ENCODE data around the gene PMEPA1.

PMEPA1 gene

DNA sequence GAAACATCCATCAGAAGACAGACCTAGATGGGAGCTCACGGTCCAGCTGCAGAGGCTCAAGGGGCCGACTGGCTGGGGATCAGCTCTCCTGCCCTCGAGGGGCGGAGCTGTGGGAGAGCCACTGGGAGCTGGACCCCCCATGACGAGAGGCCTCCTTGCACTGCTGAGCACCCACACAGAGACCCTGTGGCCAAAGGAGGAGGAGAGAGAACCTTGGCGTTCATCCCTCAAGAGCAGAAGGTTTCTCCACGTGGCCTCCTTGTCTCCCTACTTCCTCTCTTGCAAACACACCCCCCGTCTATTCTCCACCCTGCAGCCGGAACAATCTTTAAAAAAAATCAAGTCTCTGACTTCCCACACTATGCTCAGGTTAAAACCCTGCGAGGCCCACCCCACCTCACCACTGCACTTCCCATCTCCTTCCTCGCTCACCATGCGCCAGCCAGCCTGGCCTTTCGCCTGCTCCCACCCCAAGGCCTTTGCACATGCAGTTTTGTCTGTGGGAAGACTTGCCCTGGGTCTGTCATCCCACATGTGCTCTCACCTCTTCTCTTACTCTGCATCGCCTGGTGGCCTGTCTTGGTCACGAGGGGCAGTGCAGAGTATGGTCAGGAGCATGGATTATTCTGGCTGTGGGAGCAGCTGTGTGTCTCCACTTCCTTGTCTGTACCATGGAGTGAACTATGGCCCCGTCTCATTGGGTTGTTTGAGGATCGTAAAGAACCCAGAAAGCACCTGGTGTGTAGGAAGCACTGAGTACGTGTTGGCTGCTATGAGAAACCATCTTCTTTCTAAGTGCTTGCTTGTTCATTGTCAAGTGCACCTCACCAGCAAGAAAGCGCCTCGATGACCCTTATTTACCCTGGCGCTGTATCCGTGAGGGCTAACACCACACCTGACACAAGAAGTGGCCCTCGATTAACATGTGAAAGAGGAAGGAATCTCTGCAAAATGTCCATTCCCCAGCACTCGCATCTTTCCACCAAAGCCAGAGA, 32.9 kb downstream of the PMEPA1 start:
- Histone ChIP-seq H3K9ac (ENCODE audit: low read length) (no peak overlapping the region), H3K36me3 (ENCODE audit: control insufficient read depth, insufficient read depth, low read length) (no peaks in the 10 kb centered on the region), H3K4me3 (ENCODE audit: low read length) (no peak overlapping the region), H3K27me3 (ENCODE audit: control insufficient read depth, insufficient read depth, low read length) (no peaks in the 10 kb centered on the region), H3K27ac (ENCODE audit: low read depth, low read length) (no peak overlapping the region), H3K4me1 (ENCODE audit: control insufficient read depth, insufficient read depth, low read length) (no peaks in the 10 kb centered on the region)

DNA sequence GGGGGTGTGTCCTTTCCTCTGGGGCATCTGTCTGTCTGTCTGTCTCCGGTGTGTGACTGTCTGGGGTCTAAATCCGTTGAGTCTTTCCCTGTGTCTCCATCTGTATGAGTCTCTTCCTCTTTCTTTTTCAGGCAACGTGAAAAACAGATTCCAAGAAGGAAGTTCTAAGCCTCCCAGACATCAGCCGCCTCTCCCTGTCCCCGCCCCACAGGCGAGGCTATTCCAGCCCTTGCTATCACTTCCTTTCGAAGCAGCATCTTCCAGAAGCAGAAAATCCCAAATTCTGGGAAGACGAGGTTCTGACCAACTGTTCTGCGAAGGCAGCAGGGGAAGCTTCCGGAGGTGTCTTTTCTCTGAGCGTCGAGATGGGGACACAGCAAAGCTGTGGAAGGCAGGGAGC, 34.0 kb downstream of the PMEPA1 start:
- Histone ChIP-seq H3K4me1 (ENCODE audit: control insufficient read depth, insufficient read depth, low read length) (no peaks in the 10 kb centered on the region), H3K27ac (ENCODE audit: low read depth, low read length) (no peak overlapping the region)

DNA sequence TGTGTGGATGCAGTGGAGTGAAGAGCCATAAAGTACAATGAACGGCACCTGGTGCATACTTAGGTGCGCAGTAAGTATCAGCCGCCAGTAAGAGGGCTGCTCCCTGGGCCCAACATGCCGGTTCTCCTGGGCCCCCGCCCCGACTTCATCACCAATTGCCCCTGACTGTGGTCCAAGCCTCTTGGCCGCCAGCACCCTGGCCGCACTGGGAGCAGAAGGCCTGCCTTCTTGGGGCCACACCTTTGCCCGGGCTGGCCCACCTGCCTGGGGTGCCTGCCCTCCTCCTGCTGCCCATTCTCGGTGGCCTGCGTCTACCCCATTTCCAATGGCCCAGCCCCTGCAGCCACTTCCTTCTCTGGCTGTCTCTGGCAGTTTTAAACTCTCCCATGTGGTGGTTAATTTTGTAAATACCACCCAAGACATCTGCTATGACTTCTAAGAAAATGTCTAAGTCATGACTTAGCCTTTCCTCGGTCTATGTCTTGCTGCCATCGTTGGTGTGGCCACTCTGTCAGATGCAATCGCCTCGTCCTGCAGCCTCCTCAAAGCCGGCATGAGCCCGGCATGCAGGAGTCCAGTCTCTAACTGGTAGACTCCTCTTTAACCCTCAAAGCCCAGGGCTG, 36.8 kb downstream of the PMEPA1 start:
- no peaks in the 10 kb centered on the region for H3K27me3 ChIP-seq (ENCODE audit: control insufficient read depth, insufficient read depth, low read length)
- H3K4me3 ChIP-seq (ENCODE audit: low read length) = no peak overlapping the region
- no peak overlapping the region for H3K27ac ChIP-seq (ENCODE audit: low read depth, low read length)
- no peak overlapping the region for H3K9ac ChIP-seq (ENCODE audit: low read length)
- H3K36me3 ChIP-seq (ENCODE audit: control insufficient read depth, insufficient read depth, low read length) = no peaks in the 10 kb centered on the region
- no peaks in the 10 kb centered on the region for H3K4me1 ChIP-seq (ENCODE audit: control insufficient read depth, insufficient read depth, low read length)

More for the DNA sequence above, 34.0 kb downstream of the PMEPA1 start:
- Histone ChIP-seq H3K9ac (ENCODE audit: low read length) (no peak overlapping the region), H3K4me3 (ENCODE audit: low read length) (no peak overlapping the region), H3K27me3 (ENCODE audit: control insufficient read depth, insufficient read depth, low read length) (no peaks in the 10 kb centered on the region), H3K36me3 (ENCODE audit: control insufficient read depth, insufficient read depth, low read length) (no peaks in the 10 kb centered on the region)

DNA sequence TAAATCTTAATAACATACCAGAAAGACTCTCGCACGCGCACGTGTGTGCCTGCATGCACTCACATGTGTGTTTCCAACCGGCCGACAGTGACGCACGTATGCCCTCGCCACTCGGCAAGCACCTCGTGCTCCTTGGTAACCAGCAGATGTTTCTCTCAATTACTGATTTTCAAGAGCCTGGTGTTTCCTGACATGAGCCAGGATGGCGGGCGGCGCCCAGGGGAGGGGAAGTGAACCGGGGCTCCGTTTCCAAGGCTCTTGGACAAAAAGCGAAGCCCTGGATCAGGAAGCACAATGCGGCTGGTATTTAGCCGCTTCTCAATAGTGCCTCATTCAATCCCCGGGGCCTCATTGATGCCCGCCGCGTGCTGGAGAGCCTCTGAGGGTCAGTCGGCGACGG, 37.7 kb downstream of the PMEPA1 start:
- H3K4me3 ChIP-seq (ENCODE audit: low read length) = no peak overlapping the region
- no peaks in the 10 kb centered on the region for H3K4me1 ChIP-seq (ENCODE audit: control insufficient read depth, insufficient read depth, low read length)

DNA sequence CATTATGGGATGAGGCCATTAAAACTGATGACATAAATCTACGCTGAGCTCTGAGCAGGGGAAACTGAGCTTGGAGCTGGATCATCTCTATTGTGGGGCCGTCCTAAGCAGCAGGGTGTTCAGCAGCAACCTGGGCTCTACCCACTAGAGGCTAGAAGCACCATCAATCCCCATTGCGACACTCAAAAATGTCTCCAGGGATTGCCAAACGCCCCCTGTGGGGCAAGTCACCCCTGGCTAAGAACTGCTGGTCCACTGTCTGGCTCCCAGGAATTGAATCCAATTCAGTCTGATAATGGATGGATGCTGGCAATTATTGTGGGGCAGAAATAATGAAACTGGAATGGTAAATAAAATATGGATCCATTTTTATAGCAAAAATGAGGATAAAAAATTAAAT, 38.2 kb downstream of the PMEPA1 start:
- H3K4me1 ChIP-seq (ENCODE audit: control insufficient read depth, insufficient read depth, low read length) = no peaks in the 10 kb centered on the region
- H3K27ac ChIP-seq (ENCODE audit: low read depth, low read length) = no peak overlapping the region
- no peak overlapping the region for H3K9ac ChIP-seq (ENCODE audit: low read length)
- no peaks in the 10 kb centered on the region for H3K27me3 ChIP-seq (ENCODE audit: control insufficient read depth, insufficient read depth, low read length)
- no peak overlapping the region for H3K4me3 ChIP-seq (ENCODE audit: low read length)
- H3K36me3 ChIP-seq (ENCODE audit: control insufficient read depth, insufficient read depth, low read length) = no peaks in the 10 kb centered on the region

More for the DNA sequence above, 37.7 kb downstream of the PMEPA1 start:
- H3K9ac ChIP-seq (ENCODE audit: low read length) = no peak overlapping the region
- no peak overlapping the region for H3K27ac ChIP-seq (ENCODE audit: low read depth, low read length)
- no peaks in the 10 kb centered on the region for H3K36me3 ChIP-seq (ENCODE audit: control insufficient read depth, insufficient read depth, low read length)
- H3K27me3 ChIP-seq (ENCODE audit: control insufficient read depth, insufficient read depth, low read length) = no peaks in the 10 kb centered on the region

DNA sequence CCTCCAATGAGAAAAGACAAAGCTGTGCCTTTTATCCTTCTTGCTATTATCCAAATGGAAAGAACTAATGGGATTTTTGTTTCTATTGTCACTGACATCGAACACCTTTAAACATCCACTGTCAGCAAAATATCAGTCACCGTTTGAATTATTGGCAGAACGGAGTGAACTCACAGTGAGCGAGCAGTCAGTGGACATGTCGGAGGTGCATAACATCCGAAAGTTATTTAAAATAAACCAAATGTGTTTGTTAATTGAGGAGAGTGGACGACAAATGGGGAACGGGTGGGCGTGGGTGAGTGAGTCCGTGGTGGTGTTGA, 38.8 kb downstream of the PMEPA1 start:
- no peaks in the 10 kb centered on the region for H3K27me3 ChIP-seq (ENCODE audit: control insufficient read depth, insufficient read depth, low read length)
- no peaks in the 10 kb centered on the region for H3K4me1 ChIP-seq (ENCODE audit: control insufficient read depth, insufficient read depth, low read length)
- H3K4me3 ChIP-seq (ENCODE audit: low read length) = no peak overlapping the region
- no peak overlapping the region for H3K9ac ChIP-seq (ENCODE audit: low read length)
- no peaks in the 10 kb centered on the region for H3K36me3 ChIP-seq (ENCODE audit: control insufficient read depth, insufficient read depth, low read length)
- H3K27ac ChIP-seq (ENCODE audit: low read depth, low read length) = no peak overlapping the region

DNA sequence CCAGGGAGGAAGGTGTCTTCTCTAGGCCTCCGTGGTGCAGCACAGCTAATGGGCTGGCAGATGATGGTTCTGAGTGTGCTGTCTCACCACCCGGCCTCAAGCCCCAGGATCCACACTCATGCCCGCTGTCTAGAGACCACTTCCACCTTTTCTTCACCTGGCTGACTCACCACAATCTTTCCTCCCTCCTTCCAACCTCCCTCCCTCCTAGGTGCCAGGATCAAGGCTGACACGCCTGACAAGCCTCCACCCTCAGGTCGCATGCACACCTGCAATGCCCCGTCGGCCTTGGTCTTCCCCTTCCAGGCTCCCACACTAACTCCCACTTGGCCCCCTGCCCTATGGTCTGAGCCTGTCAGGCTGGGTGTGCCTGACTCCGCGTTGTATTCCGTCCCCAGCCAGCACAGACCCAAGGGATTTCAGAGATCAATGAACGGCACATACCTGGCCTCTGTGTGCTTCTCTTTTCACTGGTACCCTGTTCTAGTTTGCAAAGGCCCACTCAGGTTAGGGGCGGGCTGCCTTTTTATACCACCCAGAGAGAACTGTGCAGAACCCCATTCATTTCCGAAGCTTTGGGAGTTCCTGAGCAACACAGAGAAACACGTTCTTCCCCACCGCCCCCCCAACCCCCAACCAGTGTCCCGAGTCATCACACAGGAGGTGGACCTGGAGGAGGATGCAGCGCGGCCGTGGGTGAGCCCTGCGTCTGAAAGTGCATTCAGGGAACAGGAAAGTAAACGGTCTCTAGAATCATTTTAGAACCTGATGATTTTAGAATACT, 39.3 kb downstream of the PMEPA1 start:
- no peak overlapping the region for H3K9ac ChIP-seq (ENCODE audit: low read length)

DNA sequence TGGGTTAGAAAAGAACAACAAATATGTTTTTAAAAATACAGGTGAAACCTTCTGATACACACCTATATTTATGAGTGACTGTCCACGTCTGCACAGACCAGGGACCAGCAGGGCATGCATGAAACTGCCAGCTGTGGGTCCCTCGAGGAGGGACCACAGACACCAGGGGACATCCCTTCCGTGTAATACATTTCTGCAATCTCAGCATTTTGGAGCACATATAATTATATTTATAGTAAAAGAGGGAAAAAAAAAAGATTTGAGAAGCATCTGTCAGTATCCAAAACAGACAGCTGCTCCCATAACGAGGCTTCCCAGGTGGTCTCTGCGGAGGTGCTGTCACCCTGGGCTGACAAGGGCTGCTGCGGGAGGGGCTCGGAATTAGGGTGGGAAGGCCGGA, 40.2 kb downstream of the PMEPA1 start:
- no peaks in the 10 kb centered on the region for H3K4me1 ChIP-seq (ENCODE audit: control insufficient read depth, insufficient read depth, low read length)
- no peak overlapping the region for H3K4me3 ChIP-seq (ENCODE audit: low read length)
- no peaks in the 10 kb centered on the region for H3K27me3 ChIP-seq (ENCODE audit: control insufficient read depth, insufficient read depth, low read length)
- H3K36me3 ChIP-seq (ENCODE audit: control insufficient read depth, insufficient read depth, low read length) = no peaks in the 10 kb centered on the region
- H3K9ac ChIP-seq (ENCODE audit: low read length) = no peak overlapping the region
- H3K27ac ChIP-seq (ENCODE audit: low read depth, low read length) = no peak overlapping the region

More for the DNA sequence above, 39.3 kb downstream of the PMEPA1 start:
- no peak overlapping the region for H3K4me3 ChIP-seq (ENCODE audit: low read length)
- no peaks in the 10 kb centered on the region for H3K36me3 ChIP-seq (ENCODE audit: control insufficient read depth, insufficient read depth, low read length)
- H3K27ac ChIP-seq (ENCODE audit: low read depth, low read length) = no peak overlapping the region
- no peaks in the 10 kb centered on the region for H3K4me1 ChIP-seq (ENCODE audit: control insufficient read depth, insufficient read depth, low read length)
- no peaks in the 10 kb centered on the region for H3K27me3 ChIP-seq (ENCODE audit: control insufficient read depth, insufficient read depth, low read length)

DNA sequence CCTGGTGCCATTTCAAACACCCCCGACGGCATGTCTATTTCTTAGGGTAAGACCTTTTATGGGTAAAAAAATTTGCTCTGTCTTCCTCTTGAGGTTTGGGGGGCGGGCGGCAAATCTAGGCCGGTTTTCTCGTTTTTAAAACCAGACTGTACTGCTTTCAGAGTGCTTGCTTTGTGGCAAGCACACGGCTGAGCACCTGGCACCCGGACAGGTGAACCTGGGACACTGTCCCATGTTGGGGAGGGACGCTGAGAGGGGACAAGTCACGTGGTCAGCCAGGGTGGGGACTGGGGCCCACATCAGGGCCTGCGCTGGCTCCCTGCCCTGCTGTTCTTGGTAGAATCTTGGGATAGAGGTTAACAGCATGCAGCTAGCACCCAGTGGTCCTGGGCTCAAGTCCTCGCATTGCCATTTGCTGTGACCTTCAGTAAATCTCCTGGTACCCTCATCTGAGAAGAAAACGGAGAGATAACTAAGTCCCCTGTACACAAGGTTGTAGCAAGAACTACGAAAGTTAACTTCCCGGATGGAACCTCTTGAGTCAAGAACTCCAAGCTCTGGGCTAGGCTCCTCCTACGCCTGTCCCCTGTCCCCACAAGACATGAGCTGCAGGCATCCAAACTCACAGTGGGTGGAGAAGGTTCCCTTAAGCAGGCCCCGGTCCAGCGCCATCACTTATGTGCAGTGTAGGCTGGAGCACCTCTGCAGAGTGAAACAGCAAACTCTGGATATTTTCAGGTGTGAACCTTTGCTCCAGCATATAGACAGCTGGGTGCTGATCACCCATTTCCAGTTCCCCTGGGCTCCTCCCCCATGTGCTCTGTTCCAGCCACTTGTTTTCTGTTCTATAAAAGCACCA, 41.7 kb downstream of the PMEPA1 start:
- no peaks in the 10 kb centered on the region for H3K27me3 ChIP-seq (ENCODE audit: control insufficient read depth, insufficient read depth, low read length)
- no peak overlapping the region for H3K4me3 ChIP-seq (ENCODE audit: low read length)
- no peaks in the 10 kb centered on the region for H3K36me3 ChIP-seq (ENCODE audit: control insufficient read depth, insufficient read depth, low read length)
- no peaks in the 10 kb centered on the region for H3K4me1 ChIP-seq (ENCODE audit: control insufficient read depth, insufficient read depth, low read length)
- no peak overlapping the region for H3K27ac ChIP-seq (ENCODE audit: low read depth, low read length)
- H3K9ac ChIP-seq (ENCODE audit: low read length) = no peak overlapping the region

DNA sequence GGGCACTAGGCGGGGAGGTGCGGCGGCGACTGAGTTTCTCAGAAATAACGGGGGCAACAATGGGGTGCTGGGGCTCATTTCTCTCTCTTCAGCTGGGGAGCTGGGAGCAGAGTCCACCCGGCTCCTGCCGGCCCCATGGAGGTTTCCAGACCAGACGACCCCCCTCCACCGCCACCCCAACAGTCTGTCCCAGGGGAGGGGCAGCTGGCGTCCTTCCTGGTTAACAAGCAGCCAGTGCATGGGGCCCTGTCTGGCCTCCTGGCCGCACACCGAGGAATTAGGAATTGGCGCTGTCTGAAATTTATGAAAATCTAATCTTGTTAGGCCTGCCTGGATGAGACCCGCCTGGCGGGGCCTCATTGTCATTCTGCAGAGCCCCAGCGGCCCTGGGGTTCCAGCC, 42.4 kb downstream of the PMEPA1 start:
- H3K27ac ChIP-seq (ENCODE audit: low read depth, low read length) = no peak overlapping the region
- no peaks in the 10 kb centered on the region for H3K4me1 ChIP-seq (ENCODE audit: control insufficient read depth, insufficient read depth, low read length)
- H3K27me3 ChIP-seq (ENCODE audit: control insufficient read depth, insufficient read depth, low read length) = no peaks in the 10 kb centered on the region
- no peaks in the 10 kb centered on the region for H3K36me3 ChIP-seq (ENCODE audit: control insufficient read depth, insufficient read depth, low read length)
- no peak overlapping the region for H3K4me3 ChIP-seq (ENCODE audit: low read length)
- no peak overlapping the region for H3K9ac ChIP-seq (ENCODE audit: low read length)

DNA sequence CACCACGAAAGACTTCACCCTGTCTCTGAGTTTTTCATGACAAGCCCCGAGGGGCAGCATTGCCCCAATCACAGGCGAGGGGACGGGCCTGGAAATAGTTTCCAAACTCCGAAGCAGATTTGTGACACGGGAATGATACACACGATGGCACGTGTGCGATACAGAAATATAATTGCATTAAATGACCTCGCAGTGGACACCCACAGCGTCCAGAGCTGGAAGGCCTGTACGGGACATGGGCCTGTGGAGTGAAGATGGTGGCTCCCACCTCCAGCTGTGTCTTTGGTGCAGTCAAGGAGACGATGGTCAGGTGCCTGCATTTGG, 43.0 kb downstream of the PMEPA1 start:
- Histone ChIP-seq H3K4me1 (ENCODE audit: control insufficient read depth, insufficient read depth, low read length) (no peaks in the 10 kb centered on the region), H3K9ac (ENCODE audit: low read length) (no peak overlapping the region), H3K36me3 (ENCODE audit: control insufficient read depth, insufficient read depth, low read length) (no peaks in the 10 kb centered on the region), H3K27ac (ENCODE audit: low read depth, low read length) (no peak overlapping the region), H3K27me3 (ENCODE audit: control insufficient read depth, insufficient read depth, low read length) (no peaks in the 10 kb centered on the region), H3K4me3 (ENCODE audit: low read length) (no peak overlapping the region)
